ENCODE data around the gene DEXI. TPM values are rescaled to one million over a fixed set of nuclear protein-coding genes. Genes with fewer than 3 reads are reported as not detected.

DEXI gene
- total and polyA plus RNA-seq, 2 donors (not counting 1 experiment from before 2014, with no cell fraction given): 38.8 to 49.9 TPM

DNA sequence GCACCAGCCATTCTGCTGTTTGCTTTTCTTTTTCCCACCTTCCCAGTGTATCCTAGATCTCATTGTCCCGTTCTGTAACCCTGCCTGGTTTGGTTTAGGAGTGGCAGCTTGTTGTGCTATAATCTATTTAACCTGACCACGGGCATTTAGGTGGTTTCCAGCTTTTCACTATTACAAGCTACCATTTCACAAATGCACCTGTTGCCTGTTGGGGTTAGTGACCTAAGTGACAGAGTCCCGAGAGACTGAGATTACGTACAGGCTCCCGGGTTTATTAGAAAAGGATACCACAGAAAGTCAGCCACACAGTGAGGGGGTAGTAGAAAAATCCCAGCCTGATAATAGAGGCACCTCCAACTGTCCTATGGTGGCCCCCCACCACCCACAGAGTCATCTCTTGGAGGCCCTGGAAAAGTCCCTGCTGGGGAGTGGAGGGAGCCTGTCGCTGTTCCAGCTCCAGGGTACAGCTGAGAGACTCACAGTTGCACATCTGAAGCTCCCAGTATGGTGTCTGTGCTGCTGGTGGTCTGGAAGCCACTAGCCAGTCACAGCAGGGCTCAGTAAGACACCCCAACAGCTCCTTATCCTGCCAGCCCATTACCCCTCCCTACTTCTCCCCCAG lies 23.3 kb upstream of the DEXI start:
- no peak overlapping the region for H3K9ac ChIP-seq (ENCODE audit: insufficient read depth, low read length)
- H3K9me3 ChIP-seq (ENCODE audit: control insufficient read depth, insufficient read depth, low read depth, low read length): no peaks in the 10 kb centered on the region
- peaks cover 10% of the 10 kb centered on the region for H3K4me1 ChIP-seq (ENCODE audit: control insufficient read depth, extremely low read depth, insufficient read depth, low read length)
- no peak overlapping the region for H3K4me2 ChIP-seq (ENCODE audit: extremely low read depth, insufficient read depth, low read length)
- no peak overlapping the region for H2AFZ ChIP-seq (ENCODE audit: low read length)
- H3K27me3 ChIP-seq (ENCODE audit: control insufficient read depth, insufficient read depth, low read length): no peaks in the 10 kb centered on the region
- H3K4me3 ChIP-seq (replicated peaks in 1 of 4; ENCODE audit: control extremely low read depth in 1 of 4, insufficient read depth in 1 of 4, low read depth in 3 of 4, low read length in 4 of 4): no peak overlapping the region
- no peaks in the 10 kb centered on the region for H3K79me2 ChIP-seq (ENCODE audit: control insufficient read depth, insufficient read depth, low read length)
- DNase-seq (ENCODE audit: low read depth in 2 of 2): no peak
- H3K27ac ChIP-seq (ENCODE audit: insufficient read depth, low read length): no peak overlapping the region
- TF ChIP-seq EZH2 (IDR thresholded peaks at IDR 0.05; ENCODE audit: low read length, missing control alignments): no peak
- TF ChIP-seq, protein P1, sequence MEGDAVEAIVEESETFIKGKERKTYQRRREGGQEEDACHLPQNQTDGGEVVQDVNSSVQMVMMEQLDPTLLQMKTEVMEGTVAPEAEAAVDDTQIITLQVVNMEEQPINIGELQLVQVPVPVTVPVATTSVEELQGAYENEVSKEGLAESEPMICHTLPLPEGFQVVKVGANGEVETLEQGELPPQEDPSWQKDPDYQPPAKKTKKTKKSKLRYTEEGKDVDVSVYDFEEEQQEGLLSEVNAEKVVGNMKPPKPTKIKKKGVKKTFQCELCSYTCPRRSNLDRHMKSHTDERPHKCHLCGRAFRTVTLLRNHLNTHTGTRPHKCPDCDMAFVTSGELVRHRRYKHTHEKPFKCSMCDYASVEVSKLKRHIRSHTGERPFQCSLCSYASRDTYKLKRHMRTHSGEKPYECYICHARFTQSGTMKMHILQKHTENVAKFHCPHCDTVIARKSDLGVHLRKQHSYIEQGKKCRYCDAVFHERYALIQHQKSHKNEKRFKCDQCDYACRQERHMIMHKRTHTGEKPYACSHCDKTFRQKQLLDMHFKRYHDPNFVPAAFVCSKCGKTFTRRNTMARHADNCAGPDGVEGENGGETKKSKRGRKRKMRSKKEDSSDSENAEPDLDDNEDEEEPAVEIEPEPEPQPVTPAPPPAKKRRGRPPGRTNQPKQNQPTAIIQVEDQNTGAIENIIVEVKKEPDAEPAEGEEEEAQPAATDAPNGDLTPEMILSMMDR (conservative IDR thresholded peaks at IDR 0.05 in 1 of 2, IDR thresholded peaks at IDR 0.05 in 1 of 2; ENCODE audit: low read depth in 1 of 2, low read length in 2 of 2): no peak
- H4K20me1 ChIP-seq (ENCODE audit: control insufficient read depth, extremely low read depth, insufficient read depth, low read length): no peaks in the 10 kb centered on the region
- H3K36me3 ChIP-seq (ENCODE audit: control insufficient read depth, insufficient read depth, low read length): peaks cover 3% of the 10 kb centered on the region

DNA sequence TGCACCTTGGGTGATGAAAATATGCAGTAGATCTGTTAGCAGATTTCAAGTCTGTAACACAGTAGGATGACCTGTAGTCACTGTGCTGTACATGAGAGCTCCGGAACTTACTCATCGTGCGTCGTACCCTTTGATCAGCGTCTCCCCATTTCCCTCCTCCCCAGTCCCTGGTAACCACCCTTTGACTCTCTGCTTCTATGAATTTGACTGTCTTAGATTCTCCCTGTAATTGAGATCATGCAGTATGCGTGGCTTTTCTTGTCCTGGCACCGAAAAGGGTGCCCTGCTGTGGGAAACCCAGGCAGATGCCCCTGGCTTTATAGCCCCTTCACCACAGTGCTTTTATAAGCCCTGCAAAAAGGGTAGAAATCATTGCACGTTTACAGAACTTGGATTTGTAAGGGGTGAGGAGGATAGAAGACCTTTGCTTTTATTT lies 22.6 kb upstream of the DEXI start:
- Histone ChIP-seq H3K36me3 (ENCODE audit: control insufficient read depth, insufficient read depth, low read length) (peaks cover 3% of the 10 kb centered on the region), H3K79me2 (ENCODE audit: control insufficient read depth, insufficient read depth, low read length) (no peaks in the 10 kb centered on the region), H4K20me1 (ENCODE audit: control insufficient read depth, extremely low read depth, insufficient read depth, low read length) (no peaks in the 10 kb centered on the region), H3K4me2 (ENCODE audit: extremely low read depth, insufficient read depth, low read length) (no peak overlapping the region), H3K9me3 (ENCODE audit: control insufficient read depth, insufficient read depth, low read depth, low read length) (no peaks in the 10 kb centered on the region), H2AFZ (ENCODE audit: low read length) (no peak overlapping the region), H3K27ac (ENCODE audit: insufficient read depth, low read length) (no peak overlapping the region), H3K27me3 (ENCODE audit: control insufficient read depth, insufficient read depth, low read length) (no peaks in the 10 kb centered on the region), H3K9ac (ENCODE audit: insufficient read depth, low read length) (no peak overlapping the region), H3K4me3 (replicated peaks in 1 of 4; ENCODE audit: control extremely low read depth in 1 of 4, insufficient read depth in 1 of 4, low read depth in 3 of 4, low read length in 4 of 4) (no peak overlapping the region), H3K4me1 (ENCODE audit: control insufficient read depth, extremely low read depth, insufficient read depth, low read length) (peaks cover 10% of the 10 kb centered on the region)
- TF ChIP-seq, protein P1 (conservative IDR thresholded peaks at IDR 0.05 in 1 of 2, IDR thresholded peaks at IDR 0.05 in 1 of 2; ENCODE audit: low read depth in 1 of 2, low read length in 2 of 2): no peak
- no peak for TF ChIP-seq EZH2 (IDR thresholded peaks at IDR 0.05; ENCODE audit: low read length, missing control alignments)
- peak in 1 of 2 donors; percentile 40 for DNase-seq (ENCODE audit: low read depth in 2 of 2)

DNA sequence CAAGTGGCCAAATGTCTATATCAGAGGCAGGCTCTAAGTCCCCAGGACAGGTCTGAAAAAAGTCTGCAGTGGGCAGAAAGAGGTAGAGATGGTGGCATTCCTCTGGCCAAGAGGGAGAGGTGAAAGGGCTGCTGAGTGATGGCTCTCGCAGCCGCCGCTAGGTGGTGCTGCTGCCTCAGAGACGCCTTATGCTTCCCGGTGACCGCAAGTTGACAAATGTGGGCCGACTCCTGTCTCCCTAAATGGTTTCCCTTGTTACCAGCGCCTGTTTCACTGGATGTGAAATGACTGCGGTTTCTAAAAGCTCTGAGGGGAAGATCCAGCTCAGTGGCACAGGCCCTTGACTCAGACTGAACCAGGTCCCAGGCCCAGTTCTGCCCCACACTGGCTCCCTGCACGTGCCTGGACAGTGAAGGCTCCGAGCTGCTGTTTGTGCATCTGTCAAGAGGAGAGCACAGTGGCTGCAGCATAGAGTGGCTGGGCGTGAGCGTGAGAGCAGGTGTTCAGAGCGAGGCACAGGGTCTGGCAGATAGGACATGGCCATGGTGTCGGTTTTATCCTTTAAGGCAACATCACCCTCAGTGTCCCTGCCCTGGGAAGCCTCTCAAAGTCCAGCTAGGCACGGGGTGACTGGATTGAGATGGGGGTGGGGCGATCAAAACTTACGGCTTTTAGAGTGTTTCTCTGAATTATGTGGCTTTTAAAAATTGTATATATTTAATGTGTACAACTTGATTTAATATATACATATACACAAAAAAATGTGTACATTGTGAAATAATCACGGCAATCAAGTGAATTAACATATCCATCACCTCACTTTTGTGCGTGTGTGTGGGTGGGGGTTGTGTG lies 22.0 kb upstream of the DEXI start:
- no peaks in the 10 kb centered on the region for H3K79me2 ChIP-seq (ENCODE audit: control insufficient read depth, insufficient read depth, low read length)
- H2AFZ ChIP-seq (ENCODE audit: low read length): no peak overlapping the region
- peaks cover 10% of the 10 kb centered on the region for H3K4me1 ChIP-seq (ENCODE audit: control insufficient read depth, extremely low read depth, insufficient read depth, low read length)
- H3K9me3 ChIP-seq (ENCODE audit: control insufficient read depth, insufficient read depth, low read depth, low read length): no peaks in the 10 kb centered on the region
- H3K4me3 ChIP-seq (replicated peaks in 1 of 4; ENCODE audit: control extremely low read depth in 1 of 4, insufficient read depth in 1 of 4, low read depth in 3 of 4, low read length in 4 of 4): no peak overlapping the region
- TF ChIP-seq EZH2 (IDR thresholded peaks at IDR 0.05; ENCODE audit: low read length, missing control alignments): no peak
- TF ChIP-seq, protein P1 (conservative IDR thresholded peaks at IDR 0.05 in 1 of 2, IDR thresholded peaks at IDR 0.05 in 1 of 2; ENCODE audit: low read depth in 1 of 2, low read length in 2 of 2): peak; percentile 92 to 95
- no peaks in the 10 kb centered on the region for H3K27me3 ChIP-seq (ENCODE audit: control insufficient read depth, insufficient read depth, low read length)
- H3K27ac ChIP-seq (ENCODE audit: insufficient read depth, low read length): peak overlapping the region; percentile 18
- no peaks in the 10 kb centered on the region for H4K20me1 ChIP-seq (ENCODE audit: control insufficient read depth, extremely low read depth, insufficient read depth, low read length)
- H3K4me2 ChIP-seq (ENCODE audit: extremely low read depth, insufficient read depth, low read length): peak overlapping the region; percentile 33
- DNase-seq (ENCODE audit: low read depth in 2 of 2): peak; percentile 84 to 91
- H3K36me3 ChIP-seq (ENCODE audit: control insufficient read depth, insufficient read depth, low read length): peaks cover 3% of the 10 kb centered on the region
- H3K9ac ChIP-seq (ENCODE audit: insufficient read depth, low read length): no peak overlapping the region
